SU-DHL-6 (cell line): Measurements from ENCODE around the gene SRPRB.

Experiments
- EZH2phosphoT487 ChIP-seq: fragments of 200-600 bp; sonication (generic), shearing (Covaris generic); conservative IDR thresholded peaks from 2 replicates; pipeline ENCODE4 v1.6.1; 2018; ENCODE audit warnings: mild to moderate bottlenecking, antibody characterized with exemption, low read length, moderate library complexity, mixed read lengths
- TF ChIP-seq, protein P1 (sequence below): fragments of 200-600 bp; sonication (generic); IDR thresholded peaks from one replicate; pipeline ENCODE4 v1.5.1; 2017; ENCODE audit warnings: antibody characterized with exemption, mild to moderate bottlenecking, low read length, moderate library complexity; ENCODE audit not compliant: insufficient read depth, poor library complexity, severe bottlenecking

DNA sequence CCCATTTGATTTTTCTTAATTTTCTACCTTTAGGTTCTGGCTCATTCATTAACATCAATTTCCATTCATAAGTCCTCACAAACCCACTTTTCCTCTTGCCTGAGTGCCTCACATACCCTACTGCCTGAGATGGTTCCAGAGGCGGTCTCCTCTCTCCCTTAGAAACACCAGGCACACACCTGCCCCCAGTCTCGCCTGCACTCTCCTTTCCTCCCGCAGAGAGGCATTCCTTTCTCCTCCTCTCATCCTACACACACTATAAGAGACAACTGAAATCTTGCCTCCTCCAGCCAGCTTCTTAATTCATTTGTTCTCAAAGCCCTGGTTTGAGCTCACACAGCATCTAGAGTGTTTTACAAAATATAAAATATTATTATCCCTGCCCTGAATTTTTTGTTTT lies 31.9 kb upstream of the SRPRB start:
- TF ChIP-seq, protein P1, sequence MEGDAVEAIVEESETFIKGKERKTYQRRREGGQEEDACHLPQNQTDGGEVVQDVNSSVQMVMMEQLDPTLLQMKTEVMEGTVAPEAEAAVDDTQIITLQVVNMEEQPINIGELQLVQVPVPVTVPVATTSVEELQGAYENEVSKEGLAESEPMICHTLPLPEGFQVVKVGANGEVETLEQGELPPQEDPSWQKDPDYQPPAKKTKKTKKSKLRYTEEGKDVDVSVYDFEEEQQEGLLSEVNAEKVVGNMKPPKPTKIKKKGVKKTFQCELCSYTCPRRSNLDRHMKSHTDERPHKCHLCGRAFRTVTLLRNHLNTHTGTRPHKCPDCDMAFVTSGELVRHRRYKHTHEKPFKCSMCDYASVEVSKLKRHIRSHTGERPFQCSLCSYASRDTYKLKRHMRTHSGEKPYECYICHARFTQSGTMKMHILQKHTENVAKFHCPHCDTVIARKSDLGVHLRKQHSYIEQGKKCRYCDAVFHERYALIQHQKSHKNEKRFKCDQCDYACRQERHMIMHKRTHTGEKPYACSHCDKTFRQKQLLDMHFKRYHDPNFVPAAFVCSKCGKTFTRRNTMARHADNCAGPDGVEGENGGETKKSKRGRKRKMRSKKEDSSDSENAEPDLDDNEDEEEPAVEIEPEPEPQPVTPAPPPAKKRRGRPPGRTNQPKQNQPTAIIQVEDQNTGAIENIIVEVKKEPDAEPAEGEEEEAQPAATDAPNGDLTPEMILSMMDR, result no peak
- TF ChIP-seq EZH2phosphoT487, result no peak
